ENCODE data around the gene C17orf67. TPM values are rescaled to one million over a fixed set of nuclear protein-coding genes. Genes with fewer than 3 reads are reported as not detected.

The C17orf67 gene
- total and polyA plus RNA-seq, 5 donors from 2014 or later = 1.5 to 6.2 (median 2.2) TPM

DNA sequence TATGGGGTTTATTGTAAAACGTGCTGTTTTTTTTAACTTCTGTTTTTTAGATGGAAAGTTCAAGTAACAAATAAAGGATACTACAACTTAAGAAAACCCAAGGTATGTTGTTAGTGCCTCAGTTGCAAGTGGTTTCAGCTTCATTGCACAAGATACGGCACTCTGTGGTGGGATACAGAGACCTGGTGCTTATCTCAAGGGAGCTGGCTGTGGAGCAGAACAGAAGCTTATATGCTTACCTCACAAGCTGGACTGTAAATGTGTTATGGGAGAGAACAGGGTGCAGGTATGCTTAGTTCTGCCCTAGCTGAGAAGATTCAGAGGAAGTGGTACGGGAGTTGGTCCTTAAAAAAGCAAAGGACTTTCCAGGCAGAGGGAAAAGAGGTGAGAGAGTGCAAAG is 15.4 kb upstream of the C17orf67 start:
- no peak for DNase-seq
- H3K27me3 ChIP-seq (ENCODE audit: control insufficient read depth, insufficient read depth, low read length) = no peaks in the 10 kb centered on the region
- no peak overlapping the region for H3K4me3 ChIP-seq (ENCODE audit: low read depth, low read length)
- no peaks in the 10 kb centered on the region for H3K9me3 Mint-ChIP-seq
- no peaks in the 10 kb centered on the region for H3K27me3 Mint-ChIP-seq
- peaks cover 51% of the 10 kb centered on the region for H3K36me3 Mint-ChIP-seq
- H3K4me1 Mint-ChIP-seq = peaks cover 0 to 14% (median 5%) of the 10 kb centered on the region in 4 donors
- H3K36me3 ChIP-seq (ENCODE audit: control insufficient read depth, insufficient read depth, low read length) = peaks cover 36% of the 10 kb centered on the region
- no peak overlapping the region for H3K27ac ChIP-seq (ENCODE audit: insufficient read depth, low read length, poor library complexity, severe bottlenecking)
- no peak for ATAC-seq (ENCODE audit: low read depth in 2 of 2)
- peak overlapping the region in 1 of 3 donors; percentile 59 for H3K27ac Mint-ChIP-seq
- no peak overlapping the region for H3K4me3 Mint-ChIP-seq
- no peaks in the 10 kb centered on the region for H3K4me1 ChIP-seq (ENCODE audit: control insufficient read depth, insufficient read depth, low read length, poor library complexity, severe bottlenecking)
- no peaks in the 10 kb centered on the region for H3K9me3 ChIP-seq (ENCODE audit: control insufficient read depth in 2 of 2, low read length in 2 of 2)

DNA sequence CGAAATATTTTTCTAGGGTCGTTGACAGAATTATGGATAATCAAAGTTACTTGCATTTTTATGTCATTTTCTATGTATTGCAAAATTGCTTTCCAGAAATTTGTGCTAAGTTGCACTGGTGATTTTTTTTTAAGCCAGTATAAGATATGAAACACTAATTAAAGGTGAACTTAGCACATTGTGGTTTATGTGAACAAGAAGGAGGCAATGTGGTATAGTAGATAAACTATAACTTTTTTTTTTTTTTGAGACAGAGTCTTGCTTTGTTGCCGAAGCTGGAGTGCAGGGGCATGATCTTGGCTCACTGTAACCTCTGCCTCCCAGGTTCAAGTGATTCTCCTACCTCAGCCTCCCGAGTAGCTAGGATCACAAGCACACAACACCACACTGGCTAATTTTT is 13.4 kb upstream of the C17orf67 start:
- Histone ChIP-seq H3K27me3 (ENCODE audit: control insufficient read depth, insufficient read depth, low read length) (no peaks in the 10 kb centered on the region), H3K9me3 (ENCODE audit: control insufficient read depth in 2 of 2, low read length in 2 of 2) (no peaks in the 10 kb centered on the region), H3K4me1 (ENCODE audit: control insufficient read depth, insufficient read depth, low read length, poor library complexity, severe bottlenecking) (no peaks in the 10 kb centered on the region), H3K27ac (ENCODE audit: insufficient read depth, low read length, poor library complexity, severe bottlenecking) (no peak overlapping the region), H3K36me3 (ENCODE audit: control insufficient read depth, insufficient read depth, low read length) (peaks cover 36% of the 10 kb centered on the region), H3K4me3 (ENCODE audit: low read depth, low read length) (no peak overlapping the region)
- no peak for ATAC-seq (ENCODE audit: low read depth in 2 of 2)
- no peaks in the 10 kb centered on the region for H3K27me3 Mint-ChIP-seq
- no peaks in the 10 kb centered on the region for H3K9me3 Mint-ChIP-seq
- H3K4me3 Mint-ChIP-seq = no peak overlapping the region
- H3K36me3 Mint-ChIP-seq = peaks cover 45% of the 10 kb centered on the region
- no peak overlapping the region for H3K27ac Mint-ChIP-seq
- H3K4me1 Mint-ChIP-seq = peaks cover 0 to 17% (median 10%) of the 10 kb centered on the region in 4 donors
- no peak for DNase-seq

DNA sequence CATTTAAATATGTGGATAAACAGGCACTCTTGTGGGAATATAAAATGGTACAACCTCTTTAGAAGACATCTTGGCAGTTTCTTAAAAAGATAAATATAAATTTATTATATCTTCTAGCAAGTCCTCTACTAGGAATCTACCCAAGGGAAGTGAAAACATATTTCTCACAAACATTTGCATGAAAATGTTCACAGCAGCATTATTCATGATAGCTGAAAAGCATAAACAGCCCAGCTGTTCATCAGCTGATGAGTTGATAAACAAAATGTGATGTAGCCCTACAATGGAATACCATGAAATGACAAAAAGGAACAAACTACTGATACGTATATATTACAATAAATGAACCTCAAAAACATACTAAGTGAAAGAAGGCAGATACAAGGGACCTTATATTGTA is 12.2 kb upstream of the C17orf67 start:
- no peak overlapping the region for H3K27ac Mint-ChIP-seq
- no peak for DNase-seq
- no peaks in the 10 kb centered on the region for H3K4me1 ChIP-seq (ENCODE audit: control insufficient read depth, insufficient read depth, low read length, poor library complexity, severe bottlenecking)
- no peaks in the 10 kb centered on the region for H3K27me3 ChIP-seq (ENCODE audit: control insufficient read depth, insufficient read depth, low read length)
- no peaks in the 10 kb centered on the region for H3K27me3 Mint-ChIP-seq
- peaks cover 0 to 13% (median 11%) of the 10 kb centered on the region in 4 donors for H3K4me1 Mint-ChIP-seq
- no peak for ATAC-seq (ENCODE audit: low read depth in 2 of 2)
- no peak overlapping the region for H3K4me3 ChIP-seq (ENCODE audit: low read depth, low read length)
- H3K4me3 Mint-ChIP-seq = no peak overlapping the region
- no peak overlapping the region for H3K27ac ChIP-seq (ENCODE audit: insufficient read depth, low read length, poor library complexity, severe bottlenecking)
- H3K9me3 ChIP-seq (ENCODE audit: control insufficient read depth in 2 of 2, low read length in 2 of 2) = no peaks in the 10 kb centered on the region
- peaks cover 38% of the 10 kb centered on the region for H3K36me3 Mint-ChIP-seq
- H3K36me3 ChIP-seq (ENCODE audit: control insufficient read depth, insufficient read depth, low read length) = peaks cover 31% of the 10 kb centered on the region
- no peaks in the 10 kb centered on the region for H3K9me3 Mint-ChIP-seq

DNA sequence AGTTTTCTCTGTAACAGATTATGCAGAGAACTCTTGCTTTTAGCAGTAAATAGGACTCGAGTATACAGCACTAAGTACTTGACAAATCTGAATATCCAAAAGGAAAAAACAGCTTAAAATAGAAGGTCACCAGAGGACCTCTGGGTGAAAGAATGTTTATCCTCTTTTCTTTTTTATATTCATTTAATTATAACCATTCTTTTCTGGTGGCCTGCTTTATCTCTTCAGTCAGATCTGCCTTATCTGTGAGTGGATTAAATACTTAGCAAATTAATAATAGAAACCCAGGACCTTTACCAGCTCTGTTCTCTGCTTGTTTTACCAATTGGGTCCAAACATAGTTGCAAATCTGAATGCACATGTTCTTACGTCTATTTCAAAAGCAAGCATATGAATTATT is 8.9 kb upstream of the C17orf67 start:
- H3K4me3 Mint-ChIP-seq = no peak overlapping the region
- ATAC-seq (ENCODE audit: low read depth in 2 of 2) (no peak), DNase-seq (no peak)
- H3K4me3 ChIP-seq (ENCODE audit: low read depth, low read length) = no peak overlapping the region
- H3K36me3 Mint-ChIP-seq = peaks cover 11% of the 10 kb centered on the region
- no peaks in the 10 kb centered on the region for H3K9me3 Mint-ChIP-seq
- peaks cover 21% of the 10 kb centered on the region for H3K4me1 ChIP-seq (ENCODE audit: control insufficient read depth, insufficient read depth, low read length, poor library complexity, severe bottlenecking)
- no peaks in the 10 kb centered on the region for H3K27me3 ChIP-seq (ENCODE audit: control insufficient read depth, insufficient read depth, low read length)
- H3K9me3 ChIP-seq (ENCODE audit: control insufficient read depth in 2 of 2, low read length in 2 of 2) = no peaks in the 10 kb centered on the region
- peaks cover 6% of the 10 kb centered on the region for H3K36me3 ChIP-seq (ENCODE audit: control insufficient read depth, insufficient read depth, low read length)
- H3K4me1 Mint-ChIP-seq = peaks cover 19 to 36% (median 26%) of the 10 kb centered on the region in 4 donors
- no peaks in the 10 kb centered on the region for H3K27me3 Mint-ChIP-seq
- H3K27ac ChIP-seq (ENCODE audit: insufficient read depth, low read length, poor library complexity, severe bottlenecking) = no peak overlapping the region
- H3K27ac Mint-ChIP-seq = no peak overlapping the region

DNA sequence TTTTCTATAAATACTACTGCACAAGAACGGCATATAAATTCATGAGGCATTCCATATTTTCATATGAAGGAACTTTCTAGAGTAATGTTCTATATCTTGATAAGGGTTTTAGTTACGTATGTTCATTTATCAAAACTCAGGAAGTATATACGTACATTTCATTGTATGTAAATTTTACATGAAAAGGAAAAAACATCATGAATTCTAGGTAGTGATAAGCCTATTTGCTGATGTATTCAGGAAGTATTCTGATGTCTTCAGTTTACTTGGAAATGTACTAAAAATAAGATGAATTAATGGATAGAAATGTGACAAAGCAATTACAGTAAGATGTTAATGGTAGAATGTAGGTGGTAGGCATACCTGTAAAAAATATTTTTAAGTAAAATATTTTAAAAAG is 5.0 kb upstream of the C17orf67 start:
- H3K27me3 ChIP-seq (ENCODE audit: control insufficient read depth, insufficient read depth, low read length) = no peaks in the 10 kb centered on the region
- Mint-ChIP-seq H3K4me1 (peaks cover 23 to 57% (median 34%) of the 10 kb centered on the region in 4 donors), H3K36me3 (peaks cover 7% of the 10 kb centered on the region), H3K27me3 (no peaks in the 10 kb centered on the region), H3K9me3 (no peaks in the 10 kb centered on the region), H3K4me3 (peak overlapping the region; percentile 21 to 97 (median 59)), H3K27ac (peak overlapping the region; percentile 42 to 88 (median 64))
- peak overlapping the region; percentile 87 for H3K4me3 ChIP-seq (ENCODE audit: low read depth, low read length)
- ATAC-seq (ENCODE audit: low read depth in 2 of 2) (peak; percentile 0 to 5), DNase-seq (peak in 1 of 3 donors; percentile 65)
- peaks cover 50% of the 10 kb centered on the region for H3K4me1 ChIP-seq (ENCODE audit: control insufficient read depth, insufficient read depth, low read length, poor library complexity, severe bottlenecking)
- peaks cover 2% of the 10 kb centered on the region for H3K36me3 ChIP-seq (ENCODE audit: control insufficient read depth, insufficient read depth, low read length)
- no peaks in the 10 kb centered on the region for H3K9me3 ChIP-seq (ENCODE audit: control insufficient read depth in 2 of 2, low read length in 2 of 2)
- H3K27ac ChIP-seq (ENCODE audit: insufficient read depth, low read length, poor library complexity, severe bottlenecking) = peak overlapping the region; percentile 55

DNA sequence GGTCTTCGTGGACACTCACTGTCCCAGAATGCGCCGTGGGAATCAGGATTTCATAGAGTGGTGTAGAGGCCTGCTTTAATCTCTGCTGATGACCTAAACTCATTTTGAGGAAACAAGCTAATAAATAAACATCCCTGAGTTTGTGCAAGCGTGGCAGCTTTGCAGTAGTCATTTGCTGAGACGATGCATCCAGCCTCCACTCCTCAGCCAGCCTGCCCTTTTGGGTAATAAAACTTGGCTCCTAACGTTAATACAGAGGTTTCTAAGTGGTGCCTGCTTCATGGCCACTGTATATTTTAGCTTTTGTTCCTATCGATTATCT is 1.5 kb upstream of the C17orf67 start:
- Histone ChIP-seq H3K4me1 (ENCODE audit: control insufficient read depth, insufficient read depth, low read length, poor library complexity, severe bottlenecking) (peaks cover 64% of the 10 kb centered on the region), H3K27ac (ENCODE audit: insufficient read depth, low read length, poor library complexity, severe bottlenecking) (peak overlapping the region; percentile 87), H3K4me3 (ENCODE audit: low read depth, low read length) (peak overlapping the region; percentile 87), H3K36me3 (ENCODE audit: control insufficient read depth, insufficient read depth, low read length) (no peaks in the 10 kb centered on the region), H3K27me3 (ENCODE audit: control insufficient read depth, insufficient read depth, low read length) (no peaks in the 10 kb centered on the region), H3K9me3 (ENCODE audit: control insufficient read depth in 2 of 2, low read length in 2 of 2) (no peaks in the 10 kb centered on the region)
- peaks cover 32 to 73% (median 57%) of the 10 kb centered on the region in 4 donors for H3K4me1 Mint-ChIP-seq
- peak overlapping the region; percentile 96 to 98 (median 97) for H3K4me3 Mint-ChIP-seq
- peak overlapping the region in 2 of 3 donors; percentile 92 to 95 for H3K27ac Mint-ChIP-seq
- no peaks in the 10 kb centered on the region for H3K27me3 Mint-ChIP-seq
- H3K9me3 Mint-ChIP-seq = peaks cover 0 to 2% (median 0%) of the 10 kb centered on the region in 7 donors
- peaks cover 10% of the 10 kb centered on the region for H3K36me3 Mint-ChIP-seq
- DNase-seq (no peak), ATAC-seq (ENCODE audit: low read depth in 2 of 2) (no peak)

DNA sequence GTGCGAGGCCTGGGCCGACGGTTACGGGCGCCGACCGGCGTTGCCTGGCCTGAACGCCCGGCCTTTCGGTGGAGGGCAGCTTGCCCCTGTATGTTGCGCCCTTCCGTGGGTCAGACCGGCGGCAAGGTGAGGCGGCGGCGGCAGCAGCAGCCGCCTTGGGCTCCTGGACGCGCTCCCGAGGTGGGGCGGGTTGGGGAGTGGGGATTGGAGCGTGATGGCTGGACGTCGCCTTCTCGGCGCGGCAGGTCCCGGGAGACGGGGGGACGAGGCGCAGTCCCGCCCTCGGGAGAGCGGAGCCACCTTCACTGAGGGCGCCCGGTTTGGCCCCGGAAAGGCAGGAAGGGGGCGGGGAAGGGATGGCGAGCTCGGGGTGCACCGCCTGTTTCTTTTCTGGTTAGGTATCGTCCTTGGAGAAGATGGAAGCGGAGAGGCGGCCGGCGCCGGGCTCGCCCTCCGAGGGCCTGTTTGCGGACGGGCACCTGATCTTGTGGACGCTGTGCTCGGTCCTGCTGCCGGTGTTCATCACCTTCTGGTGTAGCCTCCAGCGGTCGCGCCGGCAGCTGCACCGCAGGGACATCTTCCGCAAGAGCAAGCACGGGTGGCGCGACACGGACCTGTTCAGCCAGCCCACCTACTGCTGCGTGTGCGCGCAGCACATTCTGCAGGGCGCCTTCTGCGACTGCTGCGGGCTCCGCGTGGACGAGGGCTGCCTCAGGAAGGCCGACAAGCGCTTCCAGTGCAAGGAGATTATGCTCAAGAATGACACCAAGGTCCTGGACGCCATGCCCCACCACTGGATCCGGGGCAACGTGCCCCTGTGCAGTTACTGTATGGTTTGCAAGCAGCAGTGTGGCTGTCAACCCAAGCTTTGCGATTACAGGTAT is 902 bp upstream of the C17orf67 start:
- H3K9me3 ChIP-seq (ENCODE audit: control insufficient read depth in 2 of 2, low read length in 2 of 2) = no peaks in the 10 kb centered on the region
- H3K27ac ChIP-seq (ENCODE audit: insufficient read depth, low read length, poor library complexity, severe bottlenecking) = peak overlapping the region; percentile 87
- H3K4me1 Mint-ChIP-seq = peaks cover 32 to 74% (median 58%) of the 10 kb centered on the region in 4 donors
- peak overlapping the region; percentile 87 for H3K4me3 ChIP-seq (ENCODE audit: low read depth, low read length)
- no peaks in the 10 kb centered on the region for H3K36me3 ChIP-seq (ENCODE audit: control insufficient read depth, insufficient read depth, low read length)
- H3K4me1 ChIP-seq (ENCODE audit: control insufficient read depth, insufficient read depth, low read length, poor library complexity, severe bottlenecking) = peaks cover 64% of the 10 kb centered on the region
- H3K36me3 Mint-ChIP-seq = peaks cover 10% of the 10 kb centered on the region
- peak overlapping the region; percentile 83 to 95 (median 92) for H3K27ac Mint-ChIP-seq
- peaks cover 0 to 2% (median 0%) of the 10 kb centered on the region in 7 donors for H3K9me3 Mint-ChIP-seq
- peak; percentile 68 to 92 (median 76) for DNase-seq
- H3K27me3 ChIP-seq (ENCODE audit: control insufficient read depth, insufficient read depth, low read length) = no peaks in the 10 kb centered on the region
- peak overlapping the region; percentile 96 to 98 (median 97) for H3K4me3 Mint-ChIP-seq
- peak; percentile 21 to 28 for ATAC-seq (ENCODE audit: low read depth in 2 of 2)
- H3K27me3 Mint-ChIP-seq = no peaks in the 10 kb centered on the region

Data from CD4-positive, CD25-positive, alpha-beta regulatory T cell (primary cell).